MCF 10A (cell line): Measurements from ENCODE around the gene CFAP210. TPM values are rescaled to one million over a fixed set of nuclear protein-coding genes. Genes with fewer than 3 reads are reported as not detected.
A peak's percentile ranks its signal among the peaks of the same experiment; 100 is the strongest.

Experiments used
- BruUV-seq: library from RNA; stranded (reverse); fragments of 400-500 nt; replicated peaks from 2 replicates; lab custom pipeline; 2021; lab: Mats Ljungman, UMichigan
- CTCF ChIA-PET: fragments of 300-600 bp; sonication (Branson Sonifier 250); formaldehyde crosslinking; extraction: SDS; loops from one replicate; lab custom pipeline; 2021; ENCODE audit warnings: antibody characterized with exemption, inconsistent platforms; lab: Yijun Ruan, JAX
- POLR2A ChIA-PET: fragments of 300-600, 350-650 bp; sonication (Branson Sonifier 250); formaldehyde crosslinking; extraction: SDS; loops from one replicate; lab custom pipeline; 2020; ENCODE audit warnings: antibody characterized with exemption, inconsistent platforms; lab: Yijun Ruan, JAX
- DNase-seq: peaks from one replicate; pipeline ENCODE4 v3.0.0-alpha.2; 2018; ENCODE audit not compliant: unreplicated experiment
- H3K27ac Mint-ChIP-seq: one replicate; pipeline ENCODE4 v1.8.0; 2022; ENCODE audit warnings: mild to moderate bottlenecking, low read depth, mixed read lengths; ENCODE audit not compliant: unreplicated experiment
- H3K27me3 Mint-ChIP-seq: one replicate; pipeline ENCODE4 v1.8.0; 2022; ENCODE audit warnings: mixed read lengths; ENCODE audit not compliant: insufficient read depth, unreplicated experiment
- H3K36me3 Mint-ChIP-seq: one replicate; pipeline ENCODE4 v1.8.0; 2022; ENCODE audit warnings: mild to moderate bottlenecking, moderate library complexity, mixed read lengths; ENCODE audit not compliant: insufficient read depth, unreplicated experiment
- H3K4me1 Mint-ChIP-seq: one replicate; pipeline ENCODE4 v1.8.0; 2022; ENCODE audit warnings: mixed read lengths; ENCODE audit not compliant: insufficient read depth, unreplicated experiment
- H3K4me3 Mint-ChIP-seq: one replicate; pipeline ENCODE4 v1.8.0; 2022; ENCODE audit warnings: mild to moderate bottlenecking, moderate library complexity, mixed read lengths; ENCODE audit not compliant: unreplicated experiment
- H3K9me3 Mint-ChIP-seq: one replicate; pipeline ENCODE4 v1.8.0; 2022; ENCODE audit warnings: mixed read lengths; ENCODE audit not compliant: unreplicated experiment
- intact Hi-C: fragments of 100-400 bp; cut with micrococcal nuclease; formaldehyde crosslinking; loops from 2 replicates; pipeline ENCODE4 v1.14.1; 2022
- total RNA-seq: library from RNA; stranded (reverse); gene quantifications from 2 replicates; pipeline ENCODE4 v1.2.3, GENCODE V29; 2022
- TF ChIP-seq, protein P1 (sequence below): fragments of 200-600 bp; IDR thresholded peaks from one replicate; pipeline ENCODE4 v1.8.0; 2022; ENCODE audit warnings: antibody characterized with exemption, mild to moderate bottlenecking; ENCODE audit not compliant: unreplicated experiment

Gene CFAP210
- total RNA-seq, 1 experiment from 2014 or later, result not detected

DNA sequence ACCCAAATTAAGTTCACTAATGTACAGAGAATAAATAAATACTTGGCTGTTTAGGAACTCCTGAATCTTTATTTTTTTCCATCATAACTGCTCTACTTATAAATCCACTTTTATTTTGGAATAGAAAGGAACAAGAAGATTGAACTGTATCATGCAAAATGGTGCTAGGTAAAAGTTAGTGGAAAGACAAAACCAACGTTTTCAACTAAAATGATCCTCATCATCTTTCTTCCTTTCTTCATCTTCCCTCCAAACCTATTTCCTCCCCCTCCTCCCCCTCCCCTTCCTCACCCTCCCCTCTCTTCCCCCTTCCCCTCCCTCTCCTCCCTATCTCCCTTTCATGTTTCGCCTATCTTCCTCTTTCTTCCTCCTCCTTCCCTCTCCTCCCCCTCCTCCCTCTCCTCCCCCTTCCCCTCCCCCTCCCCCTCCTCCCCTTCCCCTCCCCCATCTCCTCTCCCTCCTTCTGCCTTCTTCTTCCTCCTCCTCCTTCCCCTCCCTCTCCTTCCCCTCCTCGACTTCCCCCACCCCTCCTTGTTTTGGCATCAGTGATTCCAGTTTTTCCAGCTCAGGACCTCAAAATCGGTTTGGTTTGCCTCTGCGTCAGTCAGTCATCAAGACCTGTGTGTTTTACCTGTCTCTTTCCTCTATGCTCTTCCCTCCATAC lies 44.5 kb upstream of the CFAP210 start:
- POLR2A ChIA-PET, result no interaction called here
- H3K9me3 Mint-ChIP-seq, result no peaks in the 10 kb centered on the region

DNA sequence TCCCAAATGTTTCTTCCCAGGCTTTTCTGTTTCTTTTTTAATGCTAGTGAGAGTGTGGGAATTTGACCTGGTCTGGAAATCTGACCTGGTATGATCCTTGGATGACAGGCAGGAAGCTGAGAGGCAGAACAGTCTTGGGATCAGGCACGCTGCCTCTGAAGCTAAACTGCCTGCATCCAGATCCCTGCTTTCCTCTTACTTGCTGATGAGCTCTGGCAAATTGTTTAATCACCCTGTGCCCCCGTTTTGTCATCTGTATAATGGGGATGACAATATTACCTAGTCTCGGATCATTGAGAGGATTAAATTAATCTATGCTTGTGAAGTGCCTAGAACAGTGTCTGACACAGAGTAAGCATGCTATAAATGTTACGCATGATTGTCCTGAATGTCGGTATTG lies 42.7 kb upstream of the CFAP210 start:
- TF ChIP-seq, protein P1, sequence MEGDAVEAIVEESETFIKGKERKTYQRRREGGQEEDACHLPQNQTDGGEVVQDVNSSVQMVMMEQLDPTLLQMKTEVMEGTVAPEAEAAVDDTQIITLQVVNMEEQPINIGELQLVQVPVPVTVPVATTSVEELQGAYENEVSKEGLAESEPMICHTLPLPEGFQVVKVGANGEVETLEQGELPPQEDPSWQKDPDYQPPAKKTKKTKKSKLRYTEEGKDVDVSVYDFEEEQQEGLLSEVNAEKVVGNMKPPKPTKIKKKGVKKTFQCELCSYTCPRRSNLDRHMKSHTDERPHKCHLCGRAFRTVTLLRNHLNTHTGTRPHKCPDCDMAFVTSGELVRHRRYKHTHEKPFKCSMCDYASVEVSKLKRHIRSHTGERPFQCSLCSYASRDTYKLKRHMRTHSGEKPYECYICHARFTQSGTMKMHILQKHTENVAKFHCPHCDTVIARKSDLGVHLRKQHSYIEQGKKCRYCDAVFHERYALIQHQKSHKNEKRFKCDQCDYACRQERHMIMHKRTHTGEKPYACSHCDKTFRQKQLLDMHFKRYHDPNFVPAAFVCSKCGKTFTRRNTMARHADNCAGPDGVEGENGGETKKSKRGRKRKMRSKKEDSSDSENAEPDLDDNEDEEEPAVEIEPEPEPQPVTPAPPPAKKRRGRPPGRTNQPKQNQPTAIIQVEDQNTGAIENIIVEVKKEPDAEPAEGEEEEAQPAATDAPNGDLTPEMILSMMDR, result no peak
- CTCF ChIA-PET, result interaction anchor here (1.5 to 1.6 kb wide), 2 partner anchors 15 to 29 kb away, joined by 3 to 4 read pairs; no protein-coding TSS in a partner anchor
- intact Hi-C loops, result no loop called here
- Mint-ChIP-seq H3K36me3 (peaks cover 6% of the 10 kb centered on the region), H3K27ac (no peak overlapping the region), H3K27me3 (no peaks in the 10 kb centered on the region), H3K4me3 (no peak overlapping the region), H3K9me3 (no peaks in the 10 kb centered on the region), H3K4me1 (no peaks in the 10 kb centered on the region)
- no TSS peak for BruUV-seq
- DNase-seq, result no peak
- POLR2A ChIA-PET, result interaction anchor here (0.8 to 1.3 kb wide), 2 partner anchors 13 to 26 kb away, joined by 3 read pairs; no protein-coding TSS in a partner anchor

More for the DNA sequence above, 44.5 kb upstream of the CFAP210 start:
- Mint-ChIP-seq H3K4me3 (no peak overlapping the region), H3K27ac (no peak overlapping the region), H3K36me3 (peaks cover 6% of the 10 kb centered on the region), H3K4me1 (no peaks in the 10 kb centered on the region), H3K27me3 (no peaks in the 10 kb centered on the region)
- TF ChIP-seq, protein P1, result no peak
- no peak for DNase-seq
- intact Hi-C loops, result no loop called here
- CTCF ChIA-PET, result interaction anchor here (0.6 kb wide), 1 partner anchor 60 kb away, joined by 3 read pairs; the partner anchor contains the start of gene SSB
- no TSS peak for BruUV-seq

DNA sequence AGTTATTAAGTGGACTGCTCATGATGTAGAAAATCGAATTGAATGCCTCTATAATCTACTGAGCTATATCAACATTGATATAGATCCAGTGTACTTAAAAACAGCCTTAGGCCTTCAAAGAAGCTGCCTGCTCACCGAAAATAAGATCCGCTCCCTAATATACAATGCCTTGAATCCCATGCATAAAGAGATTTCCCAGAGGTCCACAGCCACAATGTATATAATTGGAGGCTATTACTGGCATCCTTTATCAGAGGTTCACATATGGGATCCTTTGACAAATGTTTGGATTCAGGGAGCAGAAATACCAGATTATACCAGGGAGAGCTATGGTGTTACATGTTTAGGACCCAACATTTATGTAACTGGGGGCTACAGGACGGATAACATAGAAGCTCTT lies 41.4 kb upstream of the CFAP210 start:
- no peaks in the 10 kb centered on the region for H3K27me3 Mint-ChIP-seq
- ChIA-PET POLR2A (interaction anchor here (1.3 to 2.0 kb wide), 3 partner anchors 25 to 64 kb away, joined by 3 to 7 read pairs (median 4); partner anchors contain the start of gene SSB), CTCF (interaction anchor here (0.8 to 1.5 kb wide), 2 partner anchors 9 to 22 kb away, joined by 3 to 6 read pairs; no protein-coding TSS in a partner anchor)
- H3K4me1 Mint-ChIP-seq, result no peaks in the 10 kb centered on the region
- no peak overlapping the region for H3K27ac Mint-ChIP-seq
- TF ChIP-seq, protein P1, result no peak
- TSS peak; percentile 69 for BruUV-seq
- DNase-seq, result no peak
- intact Hi-C loops, result no loop called here
- H3K36me3 Mint-ChIP-seq, result peaks cover 6% of the 10 kb centered on the region
- no peak overlapping the region for H3K4me3 Mint-ChIP-seq
- no peaks in the 10 kb centered on the region for H3K9me3 Mint-ChIP-seq

DNA sequence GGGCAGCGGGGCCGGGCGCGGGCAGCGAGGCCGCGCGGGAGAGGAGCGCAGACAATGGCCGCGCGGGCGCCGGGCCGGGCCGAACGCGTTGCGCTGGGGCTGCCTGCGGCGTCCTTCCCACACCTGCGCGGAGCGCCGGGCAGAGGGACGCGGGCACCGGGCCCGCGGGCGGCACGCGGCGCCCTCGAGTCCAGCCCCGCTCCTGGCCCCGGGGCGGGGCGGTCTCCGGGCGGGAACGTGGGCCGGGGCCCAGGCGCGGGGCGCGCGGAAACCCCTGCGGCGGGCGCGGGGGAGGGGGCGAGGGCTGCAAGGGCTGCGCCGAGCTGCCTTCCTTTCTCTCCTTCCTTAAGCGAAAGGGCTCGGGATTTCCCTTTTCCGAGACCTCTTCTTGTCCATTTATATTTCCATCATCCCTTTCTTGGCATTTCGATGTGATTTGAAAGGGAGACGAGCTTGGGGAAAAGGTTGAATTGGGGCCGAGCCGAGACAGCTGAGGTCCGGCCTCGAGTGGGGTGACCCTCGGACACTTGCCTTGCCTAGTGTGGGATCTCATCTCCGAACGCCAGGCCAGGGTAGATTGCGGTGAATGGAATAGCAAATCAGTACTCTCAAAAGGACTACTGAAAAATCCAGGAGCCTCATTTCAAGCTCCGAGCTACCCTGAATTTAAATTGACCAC lies 40.1 kb upstream of the CFAP210 start:
- TF ChIP-seq, protein P1, result no peak
- DNase-seq, result peak; percentile 27
- POLR2A ChIA-PET, result interaction anchor here (0.7 to 2.0 kb wide), 6 partner anchors 9 to 254 kb away, joined by 3 to 7 read pairs (median 4); partner anchors contain the start of gene SSB
- Mint-ChIP-seq H3K27ac (no peak overlapping the region), H3K27me3 (no peaks in the 10 kb centered on the region), H3K36me3 (peaks cover 1% of the 10 kb centered on the region), H3K4me3 (peak overlapping the region; percentile 76), H3K4me1 (no peaks in the 10 kb centered on the region), H3K9me3 (no peaks in the 10 kb centered on the region)
- no TSS peak for BruUV-seq
- CTCF ChIA-PET, result interaction anchor here (1.2 kb wide), 1 partner anchor 10 kb away, joined by 5 read pairs; no protein-coding TSS in a partner anchor
- intact Hi-C loops, result no loop called here
